Suppressor macrophage treated with lipopolysaccharide for 1 hour (primary cell): ENCODE measurements around the gene FIBP.
"Not testable (repeated sequence)": the region's sequence is repeated elsewhere in the genome, so short reads cannot be mapped to it uniquely, and the experiment has no call there.

Source experiments
- DNase-seq, 3 donors: peaks; one replicate each; pipeline ENCODE4 v3.0.0-alpha.2; 2020 to 2022

The FIBP gene

GRCh38 chr11:65912845-65913244 is 24.6 kb upstream of the FIBP start:
- peak; percentile 79 to 86 (median 84) for DNase-seq

DNA sequence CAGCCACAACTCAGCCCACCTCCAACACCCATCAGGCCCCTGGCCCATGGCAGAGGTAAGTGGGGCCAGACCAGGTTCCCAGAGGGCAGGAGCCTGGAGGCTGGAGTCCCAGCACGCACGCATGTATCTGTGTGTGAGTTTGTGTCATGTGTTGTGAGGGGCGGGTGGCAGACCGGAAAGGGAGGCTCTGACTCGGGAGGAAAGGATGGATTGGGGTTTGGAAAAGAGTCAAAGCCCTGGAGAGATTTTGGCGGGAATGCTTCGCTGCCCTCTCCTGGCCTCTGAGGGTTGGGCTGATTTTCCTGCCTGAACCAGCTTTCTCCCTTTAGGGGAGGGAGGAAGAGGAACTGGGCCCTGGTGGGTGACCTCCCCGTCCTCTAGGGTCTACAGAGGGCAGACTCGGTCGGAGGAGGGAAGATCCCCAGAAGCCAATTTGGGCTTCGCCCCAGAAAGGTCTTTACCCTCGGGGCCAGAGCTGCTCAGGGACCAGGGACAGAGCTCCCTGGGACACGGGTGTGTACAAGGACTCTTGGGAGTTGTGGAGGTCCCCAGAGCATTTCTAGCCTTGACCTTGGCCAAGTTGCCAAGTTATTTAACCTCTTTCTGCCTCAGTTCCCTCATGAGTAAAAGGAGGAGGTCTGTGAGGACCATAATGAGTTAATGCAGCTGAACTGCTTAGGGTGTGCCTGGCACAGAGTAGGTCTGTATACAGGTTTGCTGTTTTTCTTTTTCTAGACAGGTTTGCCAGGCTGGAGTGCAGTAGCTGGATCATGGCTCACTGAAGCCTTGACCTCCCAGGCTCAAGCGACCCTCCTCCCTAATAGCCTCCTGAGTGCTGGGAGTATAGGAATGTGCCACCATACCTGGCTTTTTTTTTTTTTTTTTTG is 23.7 kb upstream of the FIBP start:
- peak in 1 of 3 donors; percentile 46 for DNase-seq

DNA sequence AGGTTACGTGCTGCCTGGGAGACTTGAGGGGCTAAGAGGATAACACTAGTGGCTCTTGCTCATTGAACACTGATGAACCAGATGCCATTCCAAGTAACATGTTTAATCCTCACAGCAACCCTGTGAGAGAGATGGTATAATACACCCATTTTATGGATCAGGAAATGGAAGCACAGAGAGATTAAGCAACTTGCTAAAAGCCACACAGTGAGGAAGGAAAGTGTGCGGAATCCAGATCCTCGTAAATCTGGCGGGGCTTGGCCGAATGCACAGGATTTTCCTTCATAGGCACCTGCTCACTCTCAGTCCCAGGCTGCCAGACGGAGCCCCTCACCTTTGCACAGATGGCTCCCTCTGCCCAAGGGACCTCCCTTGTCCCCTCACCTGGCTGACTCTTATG is 19.6 kb upstream of the FIBP start:
- no peak for DNase-seq

DNA sequence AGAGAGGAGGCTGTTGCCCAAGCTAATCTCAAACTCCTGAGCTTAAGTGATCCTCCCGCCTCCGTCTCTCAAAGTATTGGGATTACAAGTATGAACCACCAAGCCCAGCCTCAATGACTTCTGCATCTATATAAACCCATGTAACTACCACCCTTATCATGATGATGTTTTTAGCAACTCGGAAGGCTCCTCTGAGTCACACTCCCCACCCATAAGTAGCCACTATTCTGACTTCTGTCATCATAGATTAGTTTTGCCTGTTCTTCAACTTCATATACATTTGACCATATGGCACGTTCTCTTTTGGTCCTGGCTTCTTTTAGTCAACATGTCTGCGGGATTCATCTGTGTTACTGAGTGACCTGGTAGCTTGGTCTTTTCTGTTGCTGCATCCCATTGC is 18.3 kb upstream of the FIBP start:
- DNase-seq: no peak

GRCh38 chr11:65903715-65904114 is 15.4 kb upstream of the FIBP start:
- DNase-seq: no peak

- no peak for DNase-seq
Measured at GRCh38 chr11:65903068-65903481, 14.8 kb upstream of the FIBP start.

DNA sequence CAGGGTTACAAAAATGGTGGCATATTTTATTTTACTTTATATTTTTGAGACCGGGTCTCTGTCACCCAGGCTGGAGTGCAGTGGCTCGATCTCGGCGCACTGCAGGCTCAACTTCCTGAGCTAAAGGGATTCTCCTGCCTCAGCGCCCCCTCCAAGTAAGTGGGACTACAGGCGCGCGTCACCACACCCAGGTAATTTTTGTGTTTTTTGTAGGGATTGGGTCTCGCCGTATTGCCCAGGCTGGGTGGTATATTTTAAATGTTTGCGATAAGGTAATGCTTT is 12.6 kb upstream of the FIBP start:
- no peak for DNase-seq

GRCh38 chr11:65900125-65900898 is 12.0 kb upstream of the FIBP start, which contains the start of gene FOSL1:
TSS of gene FOSL1 (minus strand) at chr11:65900388. CDS start at chr11:65900339, 49 bp downstream.
- DNase-seq: peak; percentile 96 to 98 (median 97)

GRCh38 chr11:65899356-65900124 is 11.3 kb upstream of the FIBP start:
- DNase-seq: peak; percentile 90 to 95 (median 91)

DNA sequence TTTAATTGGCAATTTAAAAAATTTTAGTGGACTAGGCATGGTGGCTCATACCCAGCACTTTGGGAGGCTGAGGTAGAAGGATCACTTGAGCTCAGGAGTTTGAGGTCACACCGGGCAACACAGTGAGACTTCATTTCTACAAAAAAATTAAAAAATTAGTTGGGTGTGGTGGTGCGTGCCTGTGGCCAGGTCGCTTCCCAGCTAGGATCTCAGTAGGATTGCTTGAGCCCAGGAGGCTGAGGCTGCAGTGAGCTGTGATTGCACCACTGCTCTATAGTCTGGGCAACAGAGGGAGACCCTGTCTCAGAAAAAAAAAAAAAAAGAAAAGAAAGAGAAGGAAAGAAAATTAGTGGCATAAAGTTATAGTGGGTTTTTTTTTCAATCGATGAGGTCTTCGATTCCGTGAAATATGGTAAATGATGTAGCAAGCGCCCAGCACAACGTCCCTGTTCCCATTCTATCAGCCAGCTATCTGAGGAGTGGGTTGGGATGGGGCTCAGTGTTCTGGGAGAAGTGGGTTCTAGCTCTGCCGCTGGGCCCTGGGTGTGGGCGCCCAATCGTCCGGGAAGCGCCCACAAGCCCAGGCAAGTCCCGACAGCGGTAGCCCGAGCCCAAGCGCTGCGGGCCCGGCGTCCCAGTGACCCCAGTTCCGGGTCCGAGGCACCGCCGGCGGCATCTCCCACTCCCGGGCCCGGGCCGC is 10.5 kb upstream of the FIBP start:
- no peak for DNase-seq

DNA sequence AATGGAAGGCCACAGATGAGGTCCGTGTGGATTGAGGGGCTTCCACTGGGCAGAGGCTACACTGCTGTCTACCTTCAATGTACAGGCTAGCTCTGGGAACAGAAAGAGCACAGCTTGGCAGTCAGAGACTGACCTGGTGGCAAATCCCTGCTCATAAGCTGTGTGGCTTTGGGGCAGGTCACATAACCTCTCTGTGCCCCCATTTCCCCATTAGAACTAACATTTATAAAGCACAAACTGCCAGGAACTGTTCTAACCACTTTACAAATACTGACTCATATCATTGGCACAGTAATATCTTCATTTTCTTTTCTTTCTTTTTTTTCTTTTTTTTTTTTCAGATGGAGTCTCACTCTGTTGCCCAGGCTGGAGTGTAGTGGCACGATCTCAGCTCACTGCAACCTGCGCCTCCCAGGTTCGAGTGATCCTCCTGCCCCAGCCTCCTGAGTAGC is 8.8 kb upstream of the FIBP start:
- DNase-seq: no peak

- peak; percentile 46 to 62 (median 53) for DNase-seq
Measured at GRCh38 chr11:65896034-65896999, 8.0 kb upstream of the FIBP start.

GRCh38 chr11:65895482-65895981 is 7.3 kb upstream of the FIBP start:
- DNase-seq: no peak

- DNase-seq: peak in 2 of 3 donors; percentile 46 to 62
Measured at GRCh38 chr11:65894034-65894591, 5.8 kb upstream of the FIBP start.

DNA sequence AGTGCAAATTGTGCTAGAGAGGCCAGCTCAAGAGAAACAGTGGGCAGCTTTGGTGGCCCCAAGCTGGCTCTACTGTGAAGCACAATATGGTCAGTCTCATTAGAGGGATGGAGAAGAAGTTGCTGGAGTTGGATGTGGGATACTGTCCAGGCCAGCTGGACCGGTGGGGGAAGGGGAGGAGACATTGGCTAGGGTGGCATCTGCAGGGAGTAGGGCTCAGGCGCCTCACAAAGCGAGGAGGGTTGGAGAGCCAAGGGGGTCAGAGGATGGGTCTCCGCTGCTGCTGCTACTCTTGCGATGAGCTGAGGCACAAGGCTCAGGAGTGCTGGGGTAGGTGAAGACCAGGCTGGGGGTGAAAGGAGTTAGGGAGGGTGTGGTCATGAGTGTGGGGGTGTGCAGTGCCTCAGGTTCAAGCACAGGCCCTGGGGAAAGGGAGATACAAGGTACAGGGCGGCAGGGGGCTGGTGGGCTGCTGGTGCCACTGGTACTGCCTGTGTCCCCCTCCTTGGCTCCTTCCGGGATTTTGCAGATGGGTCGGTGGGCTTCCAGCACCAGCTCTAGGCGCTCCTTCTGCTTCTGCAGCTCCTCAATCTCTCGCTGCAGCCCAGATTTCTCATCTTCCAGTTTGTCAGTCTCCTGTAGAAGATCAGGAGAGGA is 4.5 kb upstream of the FIBP start:
- DNase-seq: no peak

DNA sequence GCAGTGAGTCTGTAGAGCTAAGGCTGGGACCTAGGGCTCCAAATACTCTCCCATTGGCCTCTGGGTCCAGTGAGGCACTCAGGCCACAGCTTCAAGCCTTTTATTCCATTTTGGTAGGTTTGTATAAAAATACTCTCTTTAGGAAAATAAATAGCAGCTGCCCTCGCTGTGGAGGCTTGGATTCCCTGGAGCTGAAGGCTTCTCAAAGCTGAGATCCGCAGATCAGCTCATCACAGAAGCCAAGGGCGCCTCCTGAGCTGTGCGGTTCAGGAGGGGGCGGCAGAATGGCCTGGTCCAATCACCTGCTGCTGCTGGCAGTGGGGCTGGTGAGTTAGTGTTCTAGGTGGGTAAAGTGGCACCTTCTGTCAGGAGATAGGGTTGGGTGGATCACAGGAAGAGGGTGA is 3.9 kb upstream of the FIBP start:
- DNase-seq: not testable (repeated sequence)

DNA sequence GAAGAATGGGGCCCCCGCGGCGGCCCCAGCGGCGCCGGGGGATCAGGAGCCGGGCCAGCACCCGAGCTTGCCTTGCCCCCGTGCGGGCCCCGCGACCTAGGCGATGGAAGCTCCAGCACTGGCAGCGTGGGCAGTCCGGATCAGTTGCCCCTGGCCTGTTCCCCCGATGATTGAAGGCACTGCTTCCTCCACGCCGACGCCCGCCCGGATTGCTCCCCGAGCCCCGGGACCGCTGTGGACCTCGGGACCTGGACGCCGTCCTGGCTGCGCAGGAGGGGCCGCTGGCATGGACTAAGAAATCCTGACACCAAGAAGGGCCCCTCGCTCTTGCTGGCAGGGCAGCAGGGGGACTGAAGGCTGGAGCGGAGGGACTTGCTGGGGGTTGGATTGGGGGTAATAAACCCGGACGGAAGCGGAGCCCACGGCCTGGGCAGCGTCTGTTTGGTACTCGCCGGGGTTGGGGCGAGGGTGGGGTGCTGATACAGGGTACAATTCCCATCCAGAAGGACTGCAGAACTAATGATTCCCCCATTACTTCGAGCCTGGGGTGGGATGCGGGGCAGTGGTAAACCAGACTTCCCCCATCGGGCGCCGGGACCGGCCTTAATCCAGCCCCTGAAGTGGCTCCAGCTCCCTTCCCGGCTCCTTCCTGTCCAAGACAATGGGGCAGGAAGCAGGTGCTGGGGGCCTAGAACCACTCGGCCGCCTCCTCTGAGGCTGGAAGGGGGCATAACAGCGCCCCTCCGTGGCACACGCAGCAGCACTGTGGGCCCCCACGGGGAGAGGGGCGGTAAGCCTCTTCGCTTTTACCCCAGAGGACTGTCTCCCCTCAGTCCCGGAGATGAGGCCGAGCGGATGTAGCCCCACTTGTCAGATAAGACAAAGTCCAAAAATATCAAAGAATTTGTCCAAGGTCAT is 3.2 kb upstream of the FIBP start:
- peak in 1 of 3 donors; percentile 23 for DNase-seq

DNA sequence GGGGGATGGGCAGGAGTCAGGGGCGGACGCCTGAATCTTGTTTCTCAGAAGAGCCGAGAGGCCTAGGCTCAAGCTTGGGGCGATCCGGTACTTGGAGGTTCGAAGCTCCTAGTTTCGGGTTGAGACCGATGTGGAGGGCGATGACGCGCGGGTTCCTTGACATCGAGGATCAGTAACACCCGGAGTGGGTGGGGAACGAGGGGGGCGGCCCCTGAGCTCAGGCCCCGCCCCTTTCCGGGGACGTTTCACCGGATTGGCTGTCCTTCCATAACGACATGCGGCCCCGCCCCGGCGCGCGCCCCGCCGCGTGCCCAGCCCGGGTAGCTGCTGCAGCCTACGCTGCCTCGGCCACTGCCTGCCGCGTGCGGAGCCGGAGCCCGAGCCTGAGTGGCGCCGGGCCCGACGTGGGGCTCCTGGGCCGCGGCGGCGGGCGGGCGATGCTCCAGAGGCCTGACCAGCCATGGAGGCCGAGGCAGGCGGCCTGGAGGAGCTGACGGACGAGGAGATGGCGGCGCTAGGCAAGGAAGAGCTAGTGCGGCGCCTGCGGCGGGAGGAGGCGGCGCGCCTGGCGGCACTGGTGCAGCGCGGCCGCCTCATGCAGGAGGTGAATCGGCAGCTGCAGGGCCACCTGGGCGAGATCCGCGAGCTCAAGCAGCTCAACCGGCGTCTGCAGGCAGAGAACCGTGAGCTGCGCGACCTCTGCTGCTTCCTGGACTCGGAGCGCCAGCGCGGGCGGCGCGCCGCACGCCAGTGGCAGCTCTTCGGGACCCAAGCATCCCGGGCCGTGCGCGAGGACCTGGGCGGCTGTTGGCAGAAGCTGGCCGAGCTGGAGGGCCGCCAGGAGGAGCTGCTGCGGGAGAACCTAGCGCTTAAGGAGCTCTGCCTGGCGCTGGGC is 2.3 kb upstream of the FIBP start, which contains the start of gene CCDC85B:
CCDC85B (plus strand) TSS at position 350 of the 895 bp plus-strand sequence; CDS start at position 461, 111 bp downstream.
- peak; percentile 99 to 100 (median 99) for DNase-seq
